Panc1 (cell line): ENCODE measurements around the gene SMARCA1. TPM values are rescaled to one million over a fixed set of nuclear protein-coding genes. Genes with fewer than 3 reads are reported as not detected.

Experiments
- ATAC-seq: fragments of 200-7000 bp; cut with Tn5 transposase; 2 replicates; pipeline ENCODE4 v1.9.1; 2020; ENCODE audit warnings: mild to moderate bottlenecking, moderate library complexity
- BruUV-seq: library from RNA; stranded (reverse); fragments of 400-500 nt; replicated peaks from 2 replicates; lab custom pipeline; 2021; lab: Mats Ljungman, UMichigan
- CTCF ChIA-PET: fragments of 300-600 bp; sonication (Branson Sonifier 250); formaldehyde crosslinking; loops from one replicate; lab custom pipeline; 2022; ENCODE audit warnings: antibody characterized with exemption; lab: Charles Lee
- POLR2A ChIA-PET: fragments of 300-600 bp; sonication (Branson Sonifier 250); formaldehyde crosslinking; loops from one replicate; lab custom pipeline; 2022; ENCODE audit warnings: antibody characterized with exemption; lab: Charles Lee
- DNase-seq: peaks from one replicate; pipeline ENCODE4 v3.0.0-alpha.2; 2010; ENCODE audit warnings: low read depth, low spot score
- H3K27ac ChIP-seq: 2 replicates; pipeline ENCODE4 v1.5.1; 2011; ENCODE audit warnings: mild to moderate bottlenecking, low read length, inconsistent platforms
- H3K27me3 ChIP-seq: fragments of 200-500 bp; sonication (Bioruptor generic); 2 replicates; pipeline ENCODE4 v1.6.0; 2014; ENCODE audit warnings: low read length, inconsistent platforms; ENCODE audit not compliant: control insufficient read depth, insufficient read depth
- H3K36me3 ChIP-seq: fragments of 200-500 bp; sonication (Bioruptor generic); 2 replicates; pipeline ENCODE4 v1.5.1; 2014; ENCODE audit warnings: inconsistent platforms, mild to moderate bottlenecking, low read length, moderate library complexity; ENCODE audit not compliant: control insufficient read depth, insufficient read depth
- H3K4me1 ChIP-seq: 2 replicates; pipeline ENCODE4 v1.5.1; 2011; ENCODE audit warnings: inconsistent platforms, mild to moderate bottlenecking, low read length, moderate library complexity; ENCODE audit not compliant: control insufficient read depth, insufficient read depth
- H3K4me3 ChIP-seq, 2 experiments: 2 replicates each; pipeline ENCODE4 v1.5.1; 2011 to 2012; ENCODE audit warnings: low read depth in 2 of 2, low read length in 2 of 2, mild to moderate bottlenecking in 2 of 2, inconsistent platforms in 1 of 2, moderate library complexity in 1 of 2
- H3K9me3 ChIP-seq: fragments of 200-500 bp; sonication (Bioruptor generic); 2 replicates; pipeline ENCODE4 v1.5.1; 2014; ENCODE audit warnings: low read depth, mild to moderate bottlenecking, inconsistent platforms, low read length, moderate library complexity; ENCODE audit not compliant: control insufficient read depth, insufficient read depth
- CTCF ChIP-seq: fragments of 450-650 bp; IDR thresholded peaks from 2 replicates; pipeline ENCODE4 v1.5.1; 2017; ENCODE audit warnings: mild to moderate bottlenecking
- POLR2AphosphoS5 ChIP-seq: IDR thresholded peaks from 2 replicates; pipeline ENCODE4 v1.6.1; 2012; ENCODE audit warnings: mild to moderate bottlenecking, low read depth, low read length, moderate library complexity
- REST ChIP-seq, 2 experiments: IDR thresholded peaks; 2 replicates each; pipeline ENCODE4 v1.6.1; 2011 to 2012; ENCODE audit warnings: low read depth in 2 of 2, control low read depth in 1 of 2, low read length in 1 of 2, mild to moderate bottlenecking in 1 of 2, moderate library complexity in 1 of 2; ENCODE audit not compliant: insufficient read depth in 1 of 2
- SIN3A ChIP-seq: IDR thresholded peaks from 2 replicates; pipeline ENCODE4 v1.6.1; 2012; ENCODE audit warnings: low read depth, mild to moderate bottlenecking, low read length, moderate library complexity, borderline replicate concordance; ENCODE audit not compliant: insufficient read depth
- TCF7L2 ChIP-seq: IDR thresholded peaks from 2 replicates; pipeline ENCODE4 v1.6.1; 2011; ENCODE audit warnings: mild to moderate bottlenecking, low read depth, low read length, inconsistent platforms
- in situ Hi-C: cut with HindIII; loops from 2 replicates; pipeline ENCODE4 v1.10.0; 2016; ENCODE audit warnings: low sequenced_read_pairs, low pct_unique_long_range_greater_than_20kb
- intact Hi-C: fragments of 100-400 bp; cut with micrococcal nuclease; formaldehyde crosslinking; loops from one replicate; pipeline ENCODE4 v1.10.0; 2022; ENCODE audit not compliant: unreplicated experiment
- total RNA-seq: library from RNA; stranded (reverse); gene quantifications from one replicate; pipeline ENCODE4 v1.2.1, GENCODE V29; 2021; ENCODE audit not compliant: unreplicated experiment

SMARCA1 gene
- total RNA-seq, 1 experiment from 2014 or later, result 130 TPM

GRCh38 chrX:129404670-129405008 lies 118.7 kb downstream of the SMARCA1 start:
- TF ChIP-seq TCF7L2 (peak; percentile 96), REST (IDR thresholded peaks at IDR 0.05; ENCODE audit: insufficient read depth in 1 of 2, low read depth in 2 of 2, low read length in 1 of 2) (no peak)
- Histone ChIP-seq H3K4me1 (no peaks in the 10 kb centered on the region), H3K4me3 (no peak overlapping the region), H3K9me3 (no peaks in the 10 kb centered on the region), H3K27ac (no peak overlapping the region), H3K36me3 (no peaks in the 10 kb centered on the region), H3K27me3 (no peaks in the 10 kb centered on the region)
- DNase-seq, result no peak
- intact Hi-C loops, result no loop called here
- POLR2A ChIA-PET, result no interaction called here
- peak; percentile 34; the same call in 1 of the 2 replicates for ATAC-seq
- no TSS peak for BruUV-seq
- in situ Hi-C loops, result no loop called here
- CTCF ChIA-PET, result no interaction called here

GRCh38 chrX:129403974-129404669 lies 119.2 kb downstream of the SMARCA1 start:
- Histone ChIP-seq H3K4me1 (no peaks in the 10 kb centered on the region), H3K27me3 (no peaks in the 10 kb centered on the region), H3K27ac (peak overlapping the region; percentile 31; the same call in 1 of the 2 replicates), H3K9me3 (no peaks in the 10 kb centered on the region), H3K4me3 (no peak overlapping the region), H3K36me3 (no peaks in the 10 kb centered on the region)
- ATAC-seq (peak; percentile 63; the same call in 1 of the 2 replicates), DNase-seq (no peak)
- no peak for TF ChIP-seq CTCF
- no peak for TF ChIP-seq REST (IDR thresholded peaks at IDR 0.05; ENCODE audit: insufficient read depth in 1 of 2, low read depth in 2 of 2, low read length in 1 of 2)
- TF ChIP-seq POLR2AphosphoS5, result no peak
- no peak for TF ChIP-seq SIN3A
- no peak for TF ChIP-seq TCF7L2
- no TSS peak for BruUV-seq
- in situ Hi-C loops, result no loop called here
- ChIA-PET POLR2A (no interaction called here), CTCF (no interaction called here)
- intact Hi-C loops, result no loop called here

Other genes starting within 250 kb of the SMARCA1 start
- gene OCRL, start 16.8 kb upstream of the SMARCA1 start, total RNA-seq, result 53.7 TPM
- 1.1 TPM for gene APLN, start 131.5 kb upstream of the SMARCA1 start, total RNA-seq
- not detected for gene XPNPEP2, start 215.5 kb upstream of the SMARCA1 start, total RNA-seq